HG03135 (cell line): ENCODE results near the gene MEDAG.

ENCODE experiments used
- ATAC-seq: cut with Tn5 transposase; IDR thresholded peaks from one replicate; pipeline ENCODE4 v1.9.1; 2021; ENCODE audit warnings: mild to moderate bottlenecking, moderate library complexity; ENCODE audit not compliant: unreplicated experiment

MEDAG gene

GRCh38 chr13:30905932-30906383, at the start of gene MEDAG:
Gene MEDAG, plus strand, starts transcription at chr13:30906271. Its CDS starts 245 bp downstream, at chr13:30906516.
- no peak for ATAC-seq

GRCh38 chr13:30857018-30857417, 49.1 kb upstream of the MEDAG start:
- no peak for ATAC-seq

GRCh38 chr13:30857636-30858035, 48.4 kb upstream of the MEDAG start:
- no peak for ATAC-seq

GRCh38 chr13:30859326-30859725, 46.7 kb upstream of the MEDAG start:
- ATAC-seq, result no peak

- no peak for ATAC-seq
These were observed 44.9 kb upstream of the MEDAG start for GRCh38 chr13:30861163-30861562.

- ATAC-seq, result no peak
These were observed 44.1 kb upstream of the MEDAG start for GRCh38 chr13:30861836-30862467.

- ATAC-seq, result no peak
These were observed 43.4 kb upstream of the MEDAG start for GRCh38 chr13:30862707-30863106.

- ATAC-seq, result no peak
These were observed 42.8 kb upstream of the MEDAG start for GRCh38 chr13:30863231-30863630.

- ATAC-seq, result no peak
These were observed 42.3 kb upstream of the MEDAG start for GRCh38 chr13:30863796-30864195.

- no peak for ATAC-seq
These were observed 41.5 kb upstream of the MEDAG start for GRCh38 chr13:30864433-30865122.

- peak; percentile 85 for ATAC-seq
These were observed 40.7 kb upstream of the MEDAG start for GRCh38 chr13:30865123-30866049.

GRCh38 chr13:30866677-30867076, 39.4 kb upstream of the MEDAG start:
- ATAC-seq, result no peak

GRCh38 chr13:30867089-30867669, 38.9 kb upstream of the MEDAG start:
- no peak for ATAC-seq

GRCh38 chr13:30868799-30869470, 37.1 kb upstream of the MEDAG start:
- no peak for ATAC-seq

GRCh38 chr13:30869491-30869890, 36.6 kb upstream of the MEDAG start:
- no peak for ATAC-seq

GRCh38 chr13:30870049-30870884, 35.8 kb upstream of the MEDAG start:
- ATAC-seq, result no peak

- ATAC-seq, result no peak
These were observed 35.0 kb upstream of the MEDAG start for GRCh38 chr13:30870916-30871587.

GRCh38 chr13:30871588-30872275, 34.3 kb upstream of the MEDAG start:
- no peak for ATAC-seq

GRCh38 chr13:30872276-30872594, 33.8 kb upstream of the MEDAG start:
- no peak for ATAC-seq
